HCT116 (cell line): Measurements from ENCODE around the gene FGL2.

Source experiments
- ATF3 ChIP-seq: IDR thresholded peaks from 2 replicates; pipeline ENCODE4 v1.6.1; 2012
- CBX3 ChIP-seq: IDR thresholded peaks from 2 replicates; pipeline ENCODE4 v1.6.1; 2012; ENCODE audit warnings: low read depth
- CTCF ChIP-seq, 3 experiments: fragments of 200-600 bp in 1 of 3; sonication (generic) in 1 of 3; IDR thresholded peaks in 2 of 3; conservative IDR thresholded peaks in 1 of 3; 2 replicates each; pipeline ENCODE4 v1.5.1; 2012 to 2017; ENCODE audit warnings: low read depth in 2 of 3, low read length in 2 of 3, antibody characterized with exemption in 1 of 3, borderline replicate concordance in 1 of 3, control low read depth in 1 of 3, mild to moderate bottlenecking in 1 of 3, mixed read lengths in 1 of 3, mixed run types in 1 of 3, moderate library complexity in 1 of 3; ENCODE audit not compliant: insufficient read depth in 1 of 3
- EGR1 ChIP-seq: IDR thresholded peaks from 2 replicates; pipeline ENCODE4 v1.6.1; 2012; ENCODE audit warnings: low read depth
- EZH2 ChIP-seq: fragments of 200-600 bp; sonication (generic); IDR thresholded peaks from 2 replicates; pipeline ENCODE4 v1.6.1; 2017; ENCODE audit warnings: antibody characterized with exemption, mixed run types
- FOSL1 ChIP-seq: IDR thresholded peaks from 2 replicates; pipeline ENCODE4 v1.6.1; 2012; ENCODE audit warnings: low read depth
- JUND ChIP-seq: IDR thresholded peaks from 2 replicates; pipeline ENCODE4 v1.6.1; 2012
- POLR2A ChIP-seq: IDR thresholded peaks from 2 replicates; pipeline ENCODE4 v1.7.0; 2011; ENCODE audit warnings: borderline replicate concordance; ENCODE audit not compliant: insufficient read depth, insufficient read length; ENCODE audit errors: extremely low read depth
- POLR2AphosphoS5 ChIP-seq: IDR thresholded peaks from 2 replicates; pipeline ENCODE4 v1.6.1; 2011; ENCODE audit warnings: mild to moderate bottlenecking, low read depth, low read length, moderate library complexity
- RAD21 ChIP-seq: IDR thresholded peaks from 2 replicates; pipeline ENCODE4 v1.6.1; 2012; ENCODE audit warnings: low read depth, mild to moderate bottlenecking
- REST ChIP-seq: IDR thresholded peaks from 2 replicates; pipeline ENCODE4 v1.6.1; 2012; ENCODE audit warnings: low read depth
- SIN3A ChIP-seq: IDR thresholded peaks from 2 replicates; pipeline ENCODE4 v1.6.1; 2012; ENCODE audit warnings: low read depth
- SP1 ChIP-seq: IDR thresholded peaks from 2 replicates; pipeline ENCODE4 v1.6.1; 2012; ENCODE audit warnings: low read depth

DNA sequence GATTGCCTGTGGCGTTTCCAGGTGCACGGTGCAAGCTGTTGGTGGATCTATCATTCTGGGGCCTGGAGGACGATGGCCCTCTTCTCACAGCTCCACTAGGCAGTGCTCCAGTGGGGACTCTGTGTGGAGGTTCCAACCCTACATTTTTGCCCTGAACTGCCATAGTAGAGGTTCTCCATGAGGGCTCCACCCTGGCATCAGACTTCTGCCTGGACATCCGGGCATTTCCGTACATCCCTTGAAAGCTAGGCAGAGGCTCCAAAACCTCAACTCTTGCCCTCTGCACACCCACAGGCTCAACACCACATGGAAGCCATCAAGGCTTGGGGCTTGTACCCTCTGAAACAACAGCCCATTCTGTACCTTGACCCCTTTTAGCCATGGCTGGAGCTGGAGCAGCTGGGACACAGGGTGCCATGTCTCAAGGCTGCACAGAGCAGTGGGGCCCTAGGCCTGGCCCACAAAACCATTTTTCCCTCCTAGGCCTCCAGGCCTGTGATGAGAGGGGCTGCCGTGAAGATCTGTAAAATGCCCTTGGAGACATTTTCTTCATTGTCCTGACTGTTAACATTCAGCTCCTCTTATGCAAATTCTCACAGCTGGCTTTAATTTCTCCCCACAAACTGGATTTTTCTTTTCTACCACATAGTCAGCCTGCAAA lies 10.0 kb upstream of the FGL2 start:
- TF ChIP-seq POLR2AphosphoS5 (no peak), EGR1 (no peak), JUND (no peak), CBX3 (no peak), RAD21 (no peak), SP1 (no peak), FOSL1 (no peak), CTCF (IDR thresholded peaks at IDR 0.05 in 2 of 3, conservative IDR thresholded peaks at IDR 0.05 in 1 of 3; ENCODE audit: borderline replicate concordance in 1 of 3, insufficient read depth in 1 of 3, low read depth in 2 of 3, low read length in 2 of 3) (no peak), SIN3A (no peak), REST (no peak), POLR2A (no peak), ATF3 (no peak), EZH2 (no peak)
